Omental fat pad (tissue), 4 donors: Measurements from ENCODE around the gene ZNF600. TPM values are rescaled to one million over a fixed set of nuclear protein-coding genes. Genes with fewer than 3 reads are reported as not detected.

Experiments
- total RNA-seq, 4 donors: library from RNA; depleted of rRNA; stranded (reverse); fragments of >200 nt; gene quantifications; one replicate each; pipeline ENCODE4 v1.1.0, GENCODE V29; 2016

Gene ZNF600
- total RNA-seq, 4 donors from 2014 or later, result 4.4 to 13.1 (median 9.3) TPM

Other genes with a start within 250 kb of the ZNF600 start
- 10 to 100 TPM in 3 of 4 donors, 1 to 10 TPM in 1; 8.6 to 24.6 (median 10.2) TPM for gene ZNF701, start 216.5 kb downstream of the ZNF600 start, total RNA-seq
- gene ZNF83, start 148.4 kb downstream of the ZNF600 start, total RNA-seq, result 10 to 100 TPM; 38.7 to 62.3 (median 51.8) TPM
- 10 to 100 TPM; 10.1 to 15.4 (median 11.9) TPM for gene ZNF611, start 51.7 kb downstream of the ZNF600 start, total RNA-seq
- gene ZNF28, start 34.8 kb upstream of the ZNF600 start, total RNA-seq, result 10 to 100 TPM in 2 of 4 donors, 1 to 10 TPM in 2; 8.6 to 13.1 (median 10.8) TPM
- 10 to 100 TPM; 13.1 to 21.4 (median 16.8) TPM for gene ZNF468, start 70.8 kb upstream of the ZNF600 start, total RNA-seq
- gene ZNF320, start 110.8 kb upstream of the ZNF600 start, total RNA-seq, result 10 to 100 TPM in 1 of 4 donors, 1 to 10 TPM in 3; 7.7 to 25.1 (median 8.3) TPM
- gene ZNF888, start 136.6 kb upstream of the ZNF600 start, total RNA-seq, result 1 to 10 TPM; 2.5 to 4.7 (median 3.3) TPM
- 1 to 10 TPM; 3.1 to 7.6 (median 3.9) TPM for gene ZNF816, start 176.1 kb upstream of the ZNF600 start, total RNA-seq
- gene ERVV-1, start 227.1 kb upstream of the ZNF600 start, total RNA-seq, result not detected